HEK293 (cell line): ENCODE measurements around the gene GPC2.

ENCODE experiments used
- CTCF ChIA-PET: fragments of 350-600 bp; formaldehyde crosslinking; extraction: SDS; loops from one replicate; lab custom pipeline; 2021; ENCODE audit warnings: antibody characterized with exemption; lab: Yijun Ruan, JAX
- POLR2A ChIA-PET: fragments of 300-600 bp; formaldehyde crosslinking; extraction: SDS; loops from one replicate; lab custom pipeline; 2020; ENCODE audit warnings: antibody characterized with exemption, inconsistent platforms; lab: Yijun Ruan, JAX
- H3K27ac ChIP-seq: fragments of 200-500 bp; sonication (Bioruptor generic); 2 replicates; pipeline ENCODE4 v1.5.1; 2014; ENCODE audit warnings: low read depth, low read length, control low read depth, inconsistent platforms; ENCODE audit errors: extremely low read depth
- H3K36me3 ChIP-seq, 2 experiments: fragments of 200-500 bp in 1 of 2; sonication (Bioruptor generic) in 1 of 2; 1 replicate in 1 of 2; 2 replicates in 1 of 2; pipeline ENCODE4 v1.5.1; 2014 to 2017; ENCODE audit warnings: inconsistent platforms in 2 of 2, low read length in 2 of 2; ENCODE audit not compliant: control insufficient read depth in 2 of 2, insufficient read depth in 1 of 2
- H3K4me1 ChIP-seq: fragments of 200-500 bp; sonication (Bioruptor generic); 2 replicates; pipeline ENCODE4 v1.5.1; 2014; ENCODE audit warnings: mild to moderate bottlenecking, low read length, inconsistent platforms; ENCODE audit not compliant: control insufficient read depth, insufficient read depth
- H3K4me3 ChIP-seq: 2 replicates; pipeline ENCODE4 v1.5.1; 2011; ENCODE audit warnings: low read depth, mild to moderate bottlenecking, control low read depth, low read length, moderate library complexity
- H3K9me3 ChIP-seq: fragments of 200-500 bp; sonication (Bioruptor generic); 2 replicates; pipeline ENCODE4 v1.5.1; 2014; ENCODE audit warnings: low read depth, low read length, inconsistent platforms; ENCODE audit not compliant: control insufficient read depth, insufficient read depth
- BCL11A ChIP-seq: fragments of 450-650 bp; formaldehyde crosslinking; IDR thresholded peaks from 2 replicates; pipeline ENCODE4 v1.5.1; 2016; ENCODE audit warnings: low read depth, missing biosample characterization, missing genetic modification characterization
- FEZF1 ChIP-seq: fragments of 450-650 bp; formaldehyde crosslinking; IDR thresholded peaks from 2 replicates; pipeline ENCODE4 v1.5.1; 2016; ENCODE audit warnings: missing biosample characterization, missing genetic modification characterization
- HIC1 ChIP-seq: fragments of 450-650 bp; formaldehyde crosslinking; IDR thresholded peaks from 2 replicates; pipeline ENCODE4 v1.5.1; 2016; ENCODE audit warnings: missing biosample characterization, missing genetic modification characterization
- KLF8 ChIP-seq: fragments of 450-650 bp; formaldehyde crosslinking; IDR thresholded peaks from 2 replicates; pipeline ENCODE4 v1.5.1; 2016; ENCODE audit warnings: missing biosample characterization, missing genetic modification characterization
- MEIS1 ChIP-seq: sonication (generic); formaldehyde crosslinking; IDR thresholded peaks from 2 replicates; pipeline ENCODE4 v1.8.1; 2022; ENCODE audit warnings: missing genetic modification reagents, mild to moderate bottlenecking, borderline replicate concordance
- REPIN1 ChIP-seq: fragments of 450-650 bp; formaldehyde crosslinking; IDR thresholded peaks from 2 replicates; pipeline ENCODE4 v1.5.1; 2017; ENCODE audit warnings: missing biosample characterization, missing genetic modification characterization, low read depth
- REST ChIP-seq: fragments of 450-650 bp; formaldehyde crosslinking; IDR thresholded peaks from 2 replicates; pipeline ENCODE4 v1.5.1; 2016; ENCODE audit warnings: missing biosample characterization, missing genetic modification characterization
- SP2 ChIP-seq: fragments of 450-650 bp; formaldehyde crosslinking; IDR thresholded peaks from 2 replicates; pipeline ENCODE4 v1.5.1; 2016; ENCODE audit warnings: missing biosample characterization, missing genetic modification characterization
- ZFP41 ChIP-seq: fragments of 450-650 bp; formaldehyde crosslinking; IDR thresholded peaks from 2 replicates; pipeline ENCODE4 v1.5.1; 2016; ENCODE audit warnings: missing biosample characterization, missing genetic modification characterization, borderline replicate concordance
- ZNF10 ChIP-seq: fragments of 450-650 bp; formaldehyde crosslinking; IDR thresholded peaks from 2 replicates; pipeline ENCODE4 v1.5.1; 2017; ENCODE audit warnings: missing biosample characterization, missing genetic modification characterization
- ZNF112 ChIP-seq: fragments of 450-650 bp; formaldehyde crosslinking; IDR thresholded peaks from 2 replicates; pipeline ENCODE4 v1.5.0; 2017; ENCODE audit warnings: missing biosample characterization, missing genetic modification characterization
- ZNF114 ChIP-seq: fragments of 450-650 bp; formaldehyde crosslinking; IDR thresholded peaks from 2 replicates; pipeline ENCODE4 v1.5.0; 2017; ENCODE audit warnings: missing biosample characterization, missing genetic modification characterization
- ZNF132 ChIP-seq: fragments of 450-650 bp; formaldehyde crosslinking; IDR thresholded peaks from 2 replicates; pipeline ENCODE4 v1.5.1; 2017; ENCODE audit warnings: missing biosample characterization, missing genetic modification characterization, borderline replicate concordance
- ZNF146 ChIP-seq: fragments of 450-650 bp; formaldehyde crosslinking; IDR thresholded peaks from 2 replicates; pipeline ENCODE4 v1.5.1; 2016; ENCODE audit warnings: missing biosample characterization, missing genetic modification characterization
- ZNF174 ChIP-seq: fragments of 450-650 bp; formaldehyde crosslinking; IDR thresholded peaks from 2 replicates; pipeline ENCODE4 v1.5.0; 2017; ENCODE audit warnings: missing biosample characterization, mild to moderate bottlenecking, missing genetic modification characterization
- ZNF202 ChIP-seq: fragments of 450-650 bp; formaldehyde crosslinking; IDR thresholded peaks from 2 replicates; pipeline ENCODE4 v1.5.1; 2016; ENCODE audit warnings: missing biosample characterization, missing genetic modification characterization, borderline replicate concordance
- ZNF23 ChIP-seq: fragments of 450-650 bp; formaldehyde crosslinking; IDR thresholded peaks from 2 replicates; pipeline ENCODE4 v1.5.1; 2016; ENCODE audit warnings: missing biosample characterization, missing genetic modification characterization, borderline replicate concordance
- ZNF473 ChIP-seq: fragments of 450-650 bp; formaldehyde crosslinking; IDR thresholded peaks from 2 replicates; pipeline ENCODE4 v1.5.1; 2017; ENCODE audit warnings: missing biosample characterization, missing genetic modification characterization
- ZNF544 ChIP-seq: fragments of 450-650 bp; formaldehyde crosslinking; IDR thresholded peaks from 2 replicates; pipeline ENCODE4 v1.5.0; 2017; ENCODE audit warnings: missing biosample characterization, missing genetic modification characterization
- ZNF623 ChIP-seq: fragments of 450-650 bp; formaldehyde crosslinking; IDR thresholded peaks from 2 replicates; pipeline ENCODE4 v1.5.1; 2016; ENCODE audit warnings: missing biosample characterization, missing genetic modification characterization
- ZNF654 ChIP-seq: fragments of 450-650 bp; formaldehyde crosslinking; IDR thresholded peaks from 2 replicates; pipeline ENCODE4 v1.5.1; 2016; ENCODE audit warnings: low read depth, missing biosample characterization, missing genetic modification characterization
- ZXDB ChIP-seq: fragments of 450-650 bp; formaldehyde crosslinking; IDR thresholded peaks from 2 replicates; pipeline ENCODE4 v1.5.1; 2016; ENCODE audit warnings: missing biosample characterization, missing genetic modification characterization

GPC2 gene

GRCh38 chr7:100160067-100160466 is 17.1 kb downstream of the GPC2 start:
- no peak for TF ChIP-seq HIC1 (tag by site-specific recombination)
- no peak for TF ChIP-seq ZNF473 (tag by site-specific recombination)
- TF ChIP-seq ZNF146, result no peak
- no peak for TF ChIP-seq ZNF23 (tag by site-specific recombination)
- no peak for TF ChIP-seq KLF8 (tag by site-specific recombination)
- TF ChIP-seq MEIS1, result no peak
- no peak for TF ChIP-seq REPIN1 (tag by site-specific recombination)
- TF ChIP-seq ZFP41, result no peak
- TF ChIP-seq ZNF654 (tag by site-specific recombination), result no peak
- no peak for TF ChIP-seq ZNF10
- TF ChIP-seq ZNF174, result no peak
- no peak for TF ChIP-seq ZNF114 (tag by site-specific recombination)
- TF ChIP-seq SP2 (tag by site-specific recombination), result no peak
- TF ChIP-seq ZNF544 (tag by site-specific recombination), result no peak
- no peak for TF ChIP-seq ZNF202 (tag by site-specific recombination)
- TF ChIP-seq ZNF132, result no peak
- no peak for TF ChIP-seq FEZF1
- TF ChIP-seq BCL11A (tag by site-specific recombination), result no peak
- CTCF ChIA-PET, result interaction anchor here (1.9 kb wide), 1 partner anchor 27 kb away, joined by 7 read pairs; no protein-coding TSS in a partner anchor
- POLR2A ChIA-PET, result interaction anchor here (0.8 to 4.3 kb wide), 2 partner anchors 11 to 13 kb away, joined by 3 to 38 read pairs; partner anchors contain the start of gene LAMTOR4

GRCh38 chr7:100159099-100159623 is 18.0 kb downstream of the GPC2 start:
- H3K4me3 ChIP-seq, result peak overlapping the region; percentile 80
- CTCF ChIA-PET, result interaction anchor here (0.9 to 1.9 kb wide), 2 partner anchors 11 to 27 kb away, joined by 3 to 7 read pairs; no protein-coding TSS in a partner anchor
- peaks cover 0 to 29% of the 10 kb centered on the region in 2 experiments; a peak in 1 of 3 replicates for H3K36me3 ChIP-seq
- no peaks in the 10 kb centered on the region for H3K9me3 ChIP-seq
- TF ChIP-seq ZNF112 (tag by site-specific recombination) (no peak), ZNF623 (tag by site-specific recombination) (0 out of 2 replicates have a peak, but pooled peaks have one; percentile 17), ZXDB (tag by site-specific recombination) (0 out of 2 replicates have a peak, but pooled peaks have one; percentile 4), REST (tag by site-specific recombination) (peak; percentile 15; the same call in 1 of the 2 replicates)
- TF ChIP-seq, all 188 proteins: peak for 3
- Histone ChIP-seq H3K27ac (peak overlapping the region; percentile 59), H3K4me1 (peaks cover 3% of the 10 kb centered on the region; the same call in 1 of the 2 replicates)
- POLR2A ChIA-PET, result interaction anchor here (1.2 to 4.3 kb wide), 2 partner anchors 10 to 18 kb away, joined by 5 to 38 read pairs; partner anchors contain the start of genes GPC2, LAMTOR4 and STAG3

More at GRCh38 chr7:100160067-100160466, 17.1 kb downstream of the GPC2 start:
- Histone ChIP-seq H3K27ac (no peak overlapping the region), H3K4me1 (peaks cover 3% of the 10 kb centered on the region; the same call in 1 of the 2 replicates), H3K9me3 (no peaks in the 10 kb centered on the region), H3K4me3 (no peak overlapping the region), H3K36me3 (peaks cover 0 to 20% of the 10 kb centered on the region in 2 experiments; a peak in 1 of 3 replicates)
